Measurements from ENCODE around the gene PDCL3.

PDCL3 gene

DNA sequence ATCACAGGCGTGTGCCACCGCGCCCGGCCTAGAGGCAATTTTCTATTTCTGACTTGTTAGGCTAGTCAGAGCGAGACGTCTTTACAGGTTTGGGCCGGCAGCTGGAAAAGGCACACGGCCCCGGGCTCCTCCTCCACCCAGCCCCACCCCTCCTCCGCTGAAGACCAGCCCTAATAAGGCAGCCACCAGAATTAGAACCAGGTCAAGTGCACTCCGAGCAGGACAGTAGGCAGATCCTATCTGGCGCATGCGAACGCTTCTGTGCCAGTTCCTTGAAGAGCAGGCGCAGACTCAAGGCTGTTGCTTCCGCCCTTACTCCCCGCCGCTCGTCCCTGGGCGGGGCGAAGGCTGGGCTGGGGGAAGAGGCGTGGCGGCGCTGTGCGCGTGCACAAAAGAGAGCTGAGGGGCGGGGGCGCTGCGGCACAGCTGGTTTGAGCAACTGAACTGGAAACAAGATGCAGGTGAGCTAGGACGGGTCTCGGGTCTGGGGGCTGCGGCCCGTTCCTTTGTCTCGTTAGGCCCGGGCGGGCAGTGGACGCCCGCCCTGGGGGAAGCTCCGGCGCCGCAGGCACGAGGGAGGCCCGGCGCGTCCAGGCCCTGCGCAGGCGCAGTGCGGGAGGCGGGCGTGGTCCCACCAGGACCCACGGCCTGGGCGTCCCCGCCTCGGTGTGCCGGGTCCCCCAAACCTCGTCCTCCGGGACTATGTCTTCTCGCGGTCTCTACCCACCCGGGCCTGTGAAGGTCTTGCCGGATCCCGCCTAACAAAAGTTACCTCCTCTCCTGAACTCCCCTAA, at the start of gene PDCL3:
PDCL3 (plus strand) TSS at position 381 of the 794 bp plus-strand sequence; CDS start at position 456, 75 bp downstream.
- FAIRE-seq = peak; percentile 96

GRCh38 chr2:100513650-100514049, 49.1 kb upstream of the PDCL3 start:
- FAIRE-seq = no peak

- no peak for FAIRE-seq
Observed at GRCh38 chr2:100517556-100517955, 45.2 kb upstream of the PDCL3 start.

- no peak for FAIRE-seq
Observed at GRCh38 chr2:100518801-100519200, 44.0 kb upstream of the PDCL3 start.

GRCh38 chr2:100520224-100520623, 42.6 kb upstream of the PDCL3 start:
- no peak for FAIRE-seq

DNA sequence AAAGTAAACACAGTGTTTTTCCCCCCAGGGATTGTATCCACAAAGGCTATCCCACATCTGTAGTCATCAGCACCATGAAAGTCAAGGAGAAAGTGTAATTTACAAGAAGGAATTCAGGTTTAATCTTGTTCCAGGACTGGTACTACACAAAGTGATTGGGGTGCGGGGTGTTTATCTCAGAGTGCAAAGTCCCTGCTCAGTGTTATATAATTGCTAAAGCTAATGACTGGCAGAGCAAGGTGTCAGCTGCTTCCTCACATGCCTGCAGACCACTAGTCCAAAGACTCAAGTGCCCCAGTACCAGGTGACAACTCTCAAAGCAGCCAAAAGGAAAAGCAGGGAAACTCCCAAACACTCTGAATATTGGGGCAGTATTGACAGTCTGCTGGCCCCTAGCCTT, 40.4 kb upstream of the PDCL3 start:
- FAIRE-seq = no peak

DNA sequence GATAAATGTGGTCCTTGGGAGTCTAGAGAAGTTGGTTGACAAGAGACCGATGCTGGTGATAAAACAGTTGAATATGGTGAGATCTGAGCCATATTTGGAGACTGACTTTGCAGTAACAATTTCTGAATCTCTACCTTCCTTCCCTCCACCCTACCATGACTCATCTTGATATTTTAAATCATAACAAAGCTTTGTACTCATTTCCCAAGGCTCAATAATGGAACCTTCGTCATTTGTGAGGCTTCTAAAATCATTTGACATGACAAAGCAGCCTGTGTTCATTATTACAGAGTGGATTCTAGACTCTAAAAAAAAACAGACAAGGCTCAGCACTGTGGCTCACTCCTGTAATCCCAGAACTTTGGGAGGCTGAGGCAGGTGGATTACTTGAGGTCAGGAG, 38.5 kb upstream of the PDCL3 start:
- no peak for FAIRE-seq

DNA sequence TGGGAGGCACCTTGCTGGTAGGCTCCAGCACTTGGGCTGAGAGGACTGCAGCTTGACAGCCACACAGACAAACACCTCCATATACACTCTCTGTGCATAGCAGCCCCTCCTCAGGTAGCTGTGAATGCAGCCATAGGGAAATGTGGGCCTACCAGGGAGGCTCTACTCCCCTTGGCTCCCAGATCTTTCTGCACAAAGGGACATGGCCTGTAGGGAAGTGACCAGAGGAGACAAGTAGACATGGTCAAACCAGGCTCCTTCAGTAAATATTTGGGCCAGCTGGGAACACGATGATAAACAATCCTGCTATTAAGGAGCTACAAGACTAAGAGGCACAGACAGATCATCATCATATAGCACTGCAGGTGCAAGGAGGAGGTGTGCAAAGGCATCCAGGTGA, 35.9 kb upstream of the PDCL3 start:
- FAIRE-seq = no peak

DNA sequence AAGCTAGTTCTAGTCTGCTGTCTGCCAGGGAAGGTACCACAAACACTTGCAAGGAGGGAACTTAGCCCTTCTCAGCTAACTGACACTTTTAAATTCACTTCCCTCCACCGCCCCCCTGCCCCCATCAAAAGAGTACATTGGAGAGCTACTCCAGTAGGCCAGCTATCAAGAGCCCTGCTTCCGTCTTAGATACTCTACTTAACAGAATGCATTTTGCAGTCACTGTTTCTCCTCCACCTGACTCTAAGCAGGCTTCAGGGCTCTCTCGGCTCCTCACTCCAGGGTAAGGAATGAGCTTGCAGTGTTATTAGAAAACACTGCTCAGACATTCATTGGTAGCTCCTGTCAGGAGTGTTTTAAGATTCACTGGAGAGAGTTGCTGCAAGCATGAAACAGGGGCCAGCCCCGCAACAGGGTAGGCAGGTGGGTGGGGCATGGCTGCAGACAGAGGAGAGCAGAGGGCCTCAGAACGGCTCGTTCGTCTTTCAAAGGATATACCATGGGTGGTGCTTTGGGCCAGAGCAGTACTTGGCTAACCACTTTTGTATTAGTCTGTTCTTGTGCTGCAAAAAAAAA, 35.3 kb upstream of the PDCL3 start:
- FAIRE-seq = no peak

DNA sequence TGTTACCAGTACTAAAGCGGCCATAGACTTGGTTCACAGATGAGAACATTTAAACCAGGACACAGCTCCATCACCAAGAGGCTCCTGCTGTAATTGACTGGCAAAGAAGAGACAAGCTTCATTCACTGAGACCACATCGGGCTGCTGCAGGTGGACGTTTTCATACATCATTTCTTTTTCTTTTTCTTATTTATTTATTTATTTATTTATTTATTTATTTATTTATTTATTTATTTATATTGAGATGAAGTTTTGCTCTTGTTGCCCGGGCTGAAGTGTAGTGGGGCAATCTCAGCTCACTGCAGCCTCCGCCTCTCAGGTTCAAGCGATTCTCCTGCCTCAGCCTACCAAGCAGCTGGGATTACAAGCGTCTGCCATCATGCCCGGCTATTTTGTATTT, 33.6 kb upstream of the PDCL3 start:
- FAIRE-seq = no peak

DNA sequence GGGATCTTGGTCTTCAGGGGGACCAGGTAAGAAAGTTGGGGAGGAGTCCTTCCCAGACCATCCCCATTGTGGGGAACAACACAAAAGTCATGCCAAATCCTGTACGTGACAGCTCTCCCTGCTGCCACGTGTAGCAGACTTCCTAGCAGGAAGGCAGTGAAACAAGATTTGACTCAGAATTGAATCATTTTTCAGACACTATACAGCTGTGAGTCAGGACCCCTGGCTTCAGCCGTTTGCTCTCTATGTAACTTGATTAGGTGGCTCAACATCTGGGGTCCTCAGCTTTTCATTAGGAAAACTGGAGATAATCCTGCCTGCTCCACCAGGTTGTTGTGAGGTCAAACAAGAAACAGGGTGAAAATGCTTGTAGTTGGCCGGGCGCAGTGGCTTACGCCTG, 32.9 kb upstream of the PDCL3 start:
- no peak for FAIRE-seq

- no peak for FAIRE-seq
Observed at GRCh38 chr2:100535855-100536254, 26.9 kb upstream of the PDCL3 start.

GRCh38 chr2:100537918-100538317, 24.9 kb upstream of the PDCL3 start:
- FAIRE-seq = no peak

DNA sequence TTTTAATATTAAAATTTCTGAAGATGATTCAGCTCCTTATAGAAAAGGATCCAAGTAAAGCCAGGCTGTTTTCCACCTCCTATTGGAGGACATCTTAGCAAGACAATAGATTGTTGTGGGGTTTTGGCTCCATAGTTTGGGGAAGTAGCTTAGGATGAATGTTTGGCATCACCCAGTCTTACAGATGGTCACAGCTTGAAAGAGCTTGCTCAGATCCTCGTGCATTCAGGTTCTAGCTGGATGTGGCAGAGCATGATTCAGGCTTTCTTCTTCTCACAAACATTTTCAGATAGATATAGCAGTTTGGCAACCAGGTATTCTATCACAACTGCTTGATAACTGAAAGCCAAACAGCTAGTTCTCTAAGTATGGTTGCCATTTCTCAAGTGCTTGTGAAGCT, 23.6 kb upstream of the PDCL3 start:
- no peak for FAIRE-seq

DNA sequence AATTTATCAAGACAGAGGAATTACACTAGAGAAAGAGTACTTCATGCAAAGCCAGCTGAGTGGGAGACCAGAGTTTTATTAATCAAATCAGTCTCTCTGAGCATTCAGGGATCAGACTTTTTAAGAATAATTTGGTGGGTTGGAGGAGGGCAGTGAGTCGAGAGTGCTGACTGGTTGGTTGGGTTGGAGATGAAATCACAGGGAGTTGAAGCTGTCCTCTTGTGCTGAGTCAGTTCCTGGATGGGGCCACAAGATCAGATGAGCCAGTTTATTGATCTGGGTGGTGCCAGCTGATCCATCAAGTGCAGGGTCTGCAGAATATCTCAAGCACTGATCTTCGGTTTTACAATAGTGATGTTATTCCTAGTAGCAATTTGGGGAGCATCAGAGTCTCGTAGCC, 21.4 kb upstream of the PDCL3 start:
- no peak for FAIRE-seq

DNA sequence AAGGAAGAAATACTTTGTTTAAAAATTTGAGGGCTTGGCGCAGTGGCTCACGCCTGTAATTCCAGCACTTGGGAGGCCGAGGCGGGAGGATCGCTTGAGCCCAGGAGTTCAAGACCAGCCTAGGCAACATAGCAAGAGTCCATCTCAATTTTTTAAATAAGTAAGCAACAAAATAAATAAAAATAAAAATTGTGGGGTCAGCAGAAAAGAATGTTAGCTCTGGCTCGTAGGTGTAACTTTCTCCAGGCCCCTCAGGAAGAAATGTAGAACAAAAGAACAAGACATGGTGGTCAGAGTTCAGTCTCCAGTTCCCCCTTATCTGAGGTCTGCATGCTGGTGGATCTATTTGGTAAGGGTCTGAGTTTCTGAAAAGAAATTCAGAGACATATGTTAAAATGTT, 20.4 kb upstream of the PDCL3 start:
- no peak for FAIRE-seq

GRCh38 chr2:100544911-100545596, 17.7 kb upstream of the PDCL3 start:
- FAIRE-seq = no peak

DNA sequence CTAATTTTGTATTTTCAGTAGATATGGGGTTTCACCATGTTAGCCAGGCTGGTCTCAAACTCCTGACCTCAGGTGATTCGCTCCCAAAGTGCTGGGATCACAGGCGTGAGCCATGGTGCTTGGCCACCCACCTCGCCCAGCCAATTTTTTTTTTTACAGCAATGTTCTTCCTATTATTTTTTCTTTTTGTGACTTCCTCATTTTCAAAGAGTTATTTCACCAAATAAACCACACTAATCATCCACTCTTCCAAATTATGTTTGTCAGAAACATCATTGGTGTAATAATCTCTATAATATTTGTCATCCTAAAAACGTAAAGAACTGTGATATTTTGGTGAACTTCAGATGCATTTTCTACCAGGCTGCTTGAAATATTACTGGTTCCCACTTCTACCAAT, 16.3 kb upstream of the PDCL3 start:
- FAIRE-seq = no peak

DNA sequence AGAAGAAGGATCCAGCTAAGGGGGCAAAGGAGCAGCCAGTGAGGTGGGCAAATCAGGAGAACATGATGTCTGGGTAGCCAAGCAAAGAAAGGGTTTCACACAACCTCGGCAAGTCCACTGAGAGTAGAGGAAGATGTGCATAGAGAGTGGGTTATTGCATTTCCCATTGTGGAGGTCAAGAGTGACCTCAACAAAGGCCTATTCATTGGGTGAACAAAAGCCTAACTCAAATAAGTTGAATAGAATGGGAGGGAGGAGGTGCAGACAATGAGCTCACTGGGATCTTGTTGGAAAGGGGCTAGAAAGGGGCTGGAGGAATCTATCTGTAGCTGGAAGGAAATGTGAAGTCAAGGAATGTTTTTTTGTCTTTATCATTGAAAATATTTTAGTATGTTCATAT, 14.0 kb upstream of the PDCL3 start:
- FAIRE-seq = no peak

- no peak for FAIRE-seq
Observed at GRCh38 chr2:100551303-100551702, 11.5 kb upstream of the PDCL3 start.

- no peak for FAIRE-seq
Observed at GRCh38 chr2:100554798-100555407, 7.9 kb upstream of the PDCL3 start.

DNA sequence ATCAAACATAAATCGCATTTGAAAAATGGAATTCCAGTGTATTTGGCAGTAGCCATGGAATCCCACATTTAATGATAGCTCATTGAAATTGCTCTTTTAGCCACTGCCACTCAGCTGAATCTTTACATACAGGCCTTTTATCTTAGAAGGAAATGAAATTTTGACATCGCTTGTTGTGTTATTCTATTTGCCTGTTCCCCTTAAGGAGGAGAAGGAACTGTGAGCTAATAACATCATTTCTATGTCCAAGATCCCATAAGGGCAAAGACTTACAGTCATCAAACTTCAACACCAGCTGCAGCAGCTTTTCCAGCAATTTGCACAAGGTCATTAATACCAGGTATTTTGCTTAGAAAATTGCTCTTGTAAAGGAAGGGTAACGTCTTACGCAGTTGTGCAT, 6.0 kb upstream of the PDCL3 start:
- no peak for FAIRE-seq

GRCh38 chr2:100560216-100560830, 2.5 kb upstream of the PDCL3 start:
- no peak for FAIRE-seq

Data from G401.6 (cell line).